OCI-LY7 (cell line): ENCODE results near the gene LRBA.

Experiments
- EZH2phosphoT487 ChIP-seq: fragments of 200-600 bp; sonication (generic); IDR thresholded peaks from 2 replicates; pipeline ENCODE4 v1.6.1; 2018; ENCODE audit warnings: low read depth, borderline replicate concordance, mild to moderate bottlenecking, mixed run types, antibody characterized with exemption, low read length, moderate library complexity, mixed read lengths
- TF ChIP-seq, protein P1 (sequence below): fragments of 200-600 bp; sonication (generic); conservative IDR thresholded peaks from 2 replicates; pipeline ENCODE4 v1.5.1; 2014; ENCODE audit warnings: mild to moderate bottlenecking, antibody characterized with exemption, low read length, moderate library complexity, mixed read lengths

- TF ChIP-seq, protein P1, sequence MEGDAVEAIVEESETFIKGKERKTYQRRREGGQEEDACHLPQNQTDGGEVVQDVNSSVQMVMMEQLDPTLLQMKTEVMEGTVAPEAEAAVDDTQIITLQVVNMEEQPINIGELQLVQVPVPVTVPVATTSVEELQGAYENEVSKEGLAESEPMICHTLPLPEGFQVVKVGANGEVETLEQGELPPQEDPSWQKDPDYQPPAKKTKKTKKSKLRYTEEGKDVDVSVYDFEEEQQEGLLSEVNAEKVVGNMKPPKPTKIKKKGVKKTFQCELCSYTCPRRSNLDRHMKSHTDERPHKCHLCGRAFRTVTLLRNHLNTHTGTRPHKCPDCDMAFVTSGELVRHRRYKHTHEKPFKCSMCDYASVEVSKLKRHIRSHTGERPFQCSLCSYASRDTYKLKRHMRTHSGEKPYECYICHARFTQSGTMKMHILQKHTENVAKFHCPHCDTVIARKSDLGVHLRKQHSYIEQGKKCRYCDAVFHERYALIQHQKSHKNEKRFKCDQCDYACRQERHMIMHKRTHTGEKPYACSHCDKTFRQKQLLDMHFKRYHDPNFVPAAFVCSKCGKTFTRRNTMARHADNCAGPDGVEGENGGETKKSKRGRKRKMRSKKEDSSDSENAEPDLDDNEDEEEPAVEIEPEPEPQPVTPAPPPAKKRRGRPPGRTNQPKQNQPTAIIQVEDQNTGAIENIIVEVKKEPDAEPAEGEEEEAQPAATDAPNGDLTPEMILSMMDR, result no peak
- TF ChIP-seq EZH2phosphoT487, result no peak
Observed at GRCh38 chr4:150923945-150924344, 91.1 kb downstream of the LRBA start.
